Prostate gland (tissue), 2 donors: ENCODE data around the gene DUSP1.

Experiments used
- CTCF ChIP-seq, 4 experiments: fragments of 200-600 bp in 2 of 4; fragments of 450-650 bp in 2 of 4; sonication (generic) in 2 of 4; IDR thresholded peaks; 1 replicate in 3 of 4; 2 replicates in 1 of 4; pipeline ENCODE4 v1.5.1; 2016 to 2019; ENCODE audit warnings: antibody characterized with exemption in 4 of 4, mild to moderate bottlenecking in 2 of 4, moderate library complexity in 2 of 4
- POLR2A ChIP-seq: fragments of 450-650 bp; IDR thresholded peaks from one replicate; pipeline ENCODE4 v1.6.1; 2016; ENCODE audit warnings: antibody characterized with exemption, mild to moderate bottlenecking

GRCh38 chr5:172757394-172758010 lies 13.5 kb downstream of the DUSP1 start:
- TF ChIP-seq POLR2A, result no peak
- TF ChIP-seq CTCF (IDR thresholded peaks at IDR 0.05), result no peak
